ENCODE measurements around the gene ARHGEF38.

Gene ARHGEF38

DNA sequence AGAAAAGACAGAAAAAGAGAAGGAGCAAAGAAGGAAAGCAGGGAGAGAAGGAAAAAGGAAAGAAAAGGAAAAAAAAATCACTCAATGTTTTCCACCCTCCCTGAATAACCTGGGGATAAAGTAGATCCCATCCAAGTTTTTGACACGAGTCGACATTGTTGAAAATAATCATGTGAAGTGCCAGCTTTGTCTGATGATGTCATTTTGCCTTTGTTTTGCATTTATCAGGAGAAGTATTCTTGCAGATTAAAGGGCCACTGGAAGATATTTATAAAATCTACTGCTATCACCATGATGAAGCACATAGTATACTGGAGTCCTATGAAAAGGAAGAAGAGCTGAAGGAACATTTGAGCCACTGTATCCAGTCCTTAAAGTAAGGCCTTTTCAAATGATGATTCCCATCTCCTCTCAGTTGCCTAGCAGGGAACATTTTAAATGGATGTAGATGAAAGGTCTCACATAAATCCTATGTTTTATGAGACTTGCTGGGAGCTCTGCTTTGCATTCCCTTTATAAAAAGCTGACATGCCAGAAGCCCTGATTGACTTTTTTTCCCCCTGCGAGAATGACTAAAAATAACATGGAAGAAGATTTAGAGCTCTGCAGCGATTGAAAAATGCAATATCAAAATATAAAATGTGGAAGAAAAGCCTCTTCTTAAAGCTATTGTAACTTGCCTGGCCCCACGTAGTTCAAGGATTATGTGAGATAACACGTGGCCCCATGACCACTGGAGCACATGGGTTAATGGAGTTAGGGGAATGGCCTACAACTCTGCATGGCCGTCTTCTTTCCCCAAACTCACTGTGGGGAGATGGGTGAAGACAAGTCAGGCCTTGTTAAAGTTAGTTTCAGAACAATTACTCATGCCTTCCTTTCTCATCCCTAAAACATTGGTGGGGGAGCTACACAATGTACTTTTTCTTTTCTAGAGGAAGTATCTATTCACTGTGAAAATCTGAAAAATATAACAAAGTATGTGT, 78.5 kb downstream of the ARHGEF38 start:
- TF ChIP-seq, protein P1, sequence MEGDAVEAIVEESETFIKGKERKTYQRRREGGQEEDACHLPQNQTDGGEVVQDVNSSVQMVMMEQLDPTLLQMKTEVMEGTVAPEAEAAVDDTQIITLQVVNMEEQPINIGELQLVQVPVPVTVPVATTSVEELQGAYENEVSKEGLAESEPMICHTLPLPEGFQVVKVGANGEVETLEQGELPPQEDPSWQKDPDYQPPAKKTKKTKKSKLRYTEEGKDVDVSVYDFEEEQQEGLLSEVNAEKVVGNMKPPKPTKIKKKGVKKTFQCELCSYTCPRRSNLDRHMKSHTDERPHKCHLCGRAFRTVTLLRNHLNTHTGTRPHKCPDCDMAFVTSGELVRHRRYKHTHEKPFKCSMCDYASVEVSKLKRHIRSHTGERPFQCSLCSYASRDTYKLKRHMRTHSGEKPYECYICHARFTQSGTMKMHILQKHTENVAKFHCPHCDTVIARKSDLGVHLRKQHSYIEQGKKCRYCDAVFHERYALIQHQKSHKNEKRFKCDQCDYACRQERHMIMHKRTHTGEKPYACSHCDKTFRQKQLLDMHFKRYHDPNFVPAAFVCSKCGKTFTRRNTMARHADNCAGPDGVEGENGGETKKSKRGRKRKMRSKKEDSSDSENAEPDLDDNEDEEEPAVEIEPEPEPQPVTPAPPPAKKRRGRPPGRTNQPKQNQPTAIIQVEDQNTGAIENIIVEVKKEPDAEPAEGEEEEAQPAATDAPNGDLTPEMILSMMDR (IDR thresholded peaks at IDR 0.05; ENCODE audit: insufficient read depth, low read length), result no peak
- TF ChIP-seq, protein P2, sequence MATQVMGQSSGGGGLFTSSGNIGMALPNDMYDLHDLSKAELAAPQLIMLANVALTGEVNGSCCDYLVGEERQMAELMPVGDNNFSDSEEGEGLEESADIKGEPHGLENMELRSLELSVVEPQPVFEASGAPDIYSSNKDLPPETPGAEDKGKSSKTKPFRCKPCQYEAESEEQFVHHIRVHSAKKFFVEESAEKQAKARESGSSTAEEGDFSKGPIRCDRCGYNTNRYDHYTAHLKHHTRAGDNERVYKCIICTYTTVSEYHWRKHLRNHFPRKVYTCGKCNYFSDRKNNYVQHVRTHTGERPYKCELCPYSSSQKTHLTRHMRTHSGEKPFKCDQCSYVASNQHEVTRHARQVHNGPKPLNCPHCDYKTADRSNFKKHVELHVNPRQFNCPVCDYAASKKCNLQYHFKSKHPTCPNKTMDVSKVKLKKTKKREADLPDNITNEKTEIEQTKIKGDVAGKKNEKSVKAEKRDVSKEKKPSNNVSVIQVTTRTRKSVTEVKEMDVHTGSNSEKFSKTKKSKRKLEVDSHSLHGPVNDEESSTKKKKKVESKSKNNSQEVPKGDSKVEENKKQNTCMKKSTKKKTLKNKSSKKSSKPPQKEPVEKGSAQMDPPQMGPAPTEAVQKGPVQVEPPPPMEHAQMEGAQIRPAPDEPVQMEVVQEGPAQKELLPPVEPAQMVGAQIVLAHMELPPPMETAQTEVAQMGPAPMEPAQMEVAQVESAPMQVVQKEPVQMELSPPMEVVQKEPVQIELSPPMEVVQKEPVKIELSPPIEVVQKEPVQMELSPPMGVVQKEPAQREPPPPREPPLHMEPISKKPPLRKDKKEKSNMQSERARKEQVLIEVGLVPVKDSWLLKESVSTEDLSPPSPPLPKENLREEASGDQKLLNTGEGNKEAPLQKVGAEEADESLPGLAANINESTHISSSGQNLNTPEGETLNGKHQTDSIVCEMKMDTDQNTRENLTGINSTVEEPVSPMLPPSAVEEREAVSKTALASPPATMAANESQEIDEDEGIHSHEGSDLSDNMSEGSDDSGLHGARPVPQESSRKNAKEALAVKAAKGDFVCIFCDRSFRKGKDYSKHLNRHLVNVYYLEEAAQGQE (IDR thresholded peaks at IDR 0.05; ENCODE audit: insufficient replicate concordance, low read depth), result no peak
- TF ChIP-seq POLR2AphosphoS5 (IDR thresholded peaks at IDR 0.05; ENCODE audit: low read depth), result no peak
- TF ChIP-seq SPI1 (IDR thresholded peaks at IDR 0.05; ENCODE audit: borderline replicate concordance, low read depth), result no peak
- no peak for TF ChIP-seq GABPA (IDR thresholded peaks at IDR 0.05; ENCODE audit: low read depth)
- DNase-seq (ENCODE audit: low read depth in 1 of 2, low spot score in 1 of 2), result no peak
- no peaks in the 10 kb centered on the region for H3K27me3 ChIP-seq (ENCODE audit: insufficient read depth, poor library complexity, severe bottlenecking)
- H3K27ac ChIP-seq (replicated peaks), result no peak overlapping the region
- H3K4me3 ChIP-seq (replicated peaks; ENCODE audit: insufficient read depth, low read length), result no peak overlapping the region

DNA sequence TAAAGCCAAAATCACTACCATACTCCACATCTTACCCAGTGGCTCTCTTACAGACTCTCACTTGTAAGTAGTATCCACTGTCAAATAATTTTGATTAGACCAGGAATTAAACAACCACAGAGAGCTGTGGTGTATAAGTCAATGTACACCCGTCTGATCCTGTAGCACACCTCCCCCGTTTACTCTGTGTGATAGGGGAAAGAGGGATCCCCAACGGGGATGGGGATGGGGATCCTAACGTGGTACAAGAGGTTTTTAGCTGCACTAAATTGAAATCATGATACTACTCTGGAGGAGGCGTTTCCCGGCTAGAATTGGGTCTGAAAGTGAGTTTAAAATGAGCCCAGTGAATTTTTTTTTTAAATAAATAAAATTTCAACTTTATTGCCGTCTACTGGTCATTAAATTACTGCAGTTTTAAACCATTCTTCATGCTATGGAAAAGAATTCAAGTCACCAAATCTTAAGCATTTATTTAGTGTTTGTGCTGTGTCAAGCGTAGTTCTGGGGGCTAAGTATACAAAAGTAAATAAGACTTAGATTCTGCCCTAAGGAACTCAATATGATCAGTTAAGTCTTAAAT, 79.5 kb downstream of the ARHGEF38 start:
- H3K4me3 ChIP-seq (replicated peaks; ENCODE audit: insufficient read depth, low read length), result no peak overlapping the region
- no peak for DNase-seq (ENCODE audit: low read depth in 1 of 2, low spot score in 1 of 2)
- no peaks in the 10 kb centered on the region for H3K27me3 ChIP-seq (ENCODE audit: insufficient read depth, poor library complexity, severe bottlenecking)
- no peak overlapping the region for H3K27ac ChIP-seq (replicated peaks)
- TF ChIP-seq SPI1 (IDR thresholded peaks at IDR 0.05; ENCODE audit: borderline replicate concordance, low read depth) (no peak), GABPA (IDR thresholded peaks at IDR 0.05; ENCODE audit: low read depth) (no peak), POLR2AphosphoS5 (IDR thresholded peaks at IDR 0.05; ENCODE audit: low read depth) (no peak)
- TF ChIP-seq, protein P1 (IDR thresholded peaks at IDR 0.05; ENCODE audit: insufficient read depth, low read length), result no peak
- TF ChIP-seq, protein P2 (IDR thresholded peaks at IDR 0.05; ENCODE audit: insufficient replicate concordance, low read depth), result no peak

DNA sequence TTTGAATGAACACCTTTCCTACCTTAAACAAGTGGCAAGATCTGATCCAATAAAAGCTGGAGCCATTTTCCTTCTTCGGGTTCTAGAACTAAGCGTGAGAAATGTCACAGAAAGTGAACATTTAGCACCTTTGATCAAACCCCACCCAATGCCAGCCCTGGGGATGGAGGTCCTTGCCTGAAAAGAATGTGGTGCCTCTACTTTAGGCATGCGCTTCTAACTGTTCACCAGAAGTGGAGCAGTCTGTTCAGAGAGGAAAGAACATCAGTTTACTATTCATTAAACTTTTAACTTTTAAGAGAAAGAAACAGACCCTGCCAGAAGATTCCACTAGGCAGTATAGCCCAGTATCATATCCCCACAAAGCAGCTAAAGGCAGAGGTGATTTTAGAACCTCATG, 80.2 kb downstream of the ARHGEF38 start:
- TF ChIP-seq POLR2AphosphoS5 (IDR thresholded peaks at IDR 0.05; ENCODE audit: low read depth) (no peak), GABPA (IDR thresholded peaks at IDR 0.05; ENCODE audit: low read depth) (no peak), SPI1 (IDR thresholded peaks at IDR 0.05; ENCODE audit: borderline replicate concordance, low read depth) (no peak)
- TF ChIP-seq, protein P1 (IDR thresholded peaks at IDR 0.05; ENCODE audit: insufficient read depth, low read length), result no peak
- TF ChIP-seq, protein P2 (IDR thresholded peaks at IDR 0.05; ENCODE audit: insufficient replicate concordance, low read depth), result no peak
- H3K27me3 ChIP-seq (ENCODE audit: insufficient read depth, poor library complexity, severe bottlenecking), result no peaks in the 10 kb centered on the region
- H3K27ac ChIP-seq (replicated peaks), result no peak overlapping the region
- no peak overlapping the region for H3K4me3 ChIP-seq (replicated peaks; ENCODE audit: insufficient read depth, low read length)
- DNase-seq (ENCODE audit: low read depth in 1 of 2, low spot score in 1 of 2), result no peak

All from HL-60 (cell line).